GM12878 (cell line): ENCODE data around the gene TAS2R9. TPM values are rescaled to one million over a fixed set of nuclear protein-coding genes. Genes with fewer than 3 reads are reported as not detected.

Experiments
- ATAC-seq: fragments of 200-7000 bp; cut with Tn5 transposase; 3 replicates; pipeline ENCODE4 v1.9.1; 2020; ENCODE audit warnings: mild to moderate bottlenecking, moderate library complexity
- BruUV-seq: library from RNA; stranded (reverse); fragments of 400-500 nt; replicated peaks from 2 replicates; lab custom pipeline; 2021; lab: Mats Ljungman, UMichigan
- CTCF ChIA-PET: fragments of 300-600 bp; sonication (Branson Sonifier 250); formaldehyde crosslinking; extraction: SDS; loops from one replicate; lab custom pipeline; 2021; ENCODE audit warnings: inconsistent platforms; lab: Yijun Ruan, JAX
- POLR2A ChIA-PET: fragments of 350-600 bp; formaldehyde crosslinking; extraction: SDS; loops from one replicate; lab custom pipeline; 2021; ENCODE audit warnings: inconsistent platforms; lab: Charles Lee
- RAD21 ChIA-PET: fragments of 300-600 bp; sonication (Branson Sonifier 250); formaldehyde crosslinking; loops from one replicate; lab custom pipeline; 2023; ENCODE audit warnings: antibody characterized with exemption; ENCODE audit not compliant: unreplicated experiment; lab: Charles Lee
- SMC1A ChIA-PET: fragments of 300-600 bp; sonication (Branson Sonifier 250); formaldehyde crosslinking; loops from one replicate; lab custom pipeline; 2023; ENCODE audit not compliant: unreplicated experiment, uncharacterized antibody; lab: Charles Lee
- DNase-seq: peaks from one replicate; pipeline ENCODE4 v3.0.0-alpha.2; 2011; ENCODE audit warnings: low read depth, low spot score
- FAIRE-seq: peaks from 3 replicates; lab custom pipeline; 2011; peaks lifted over from hg19 to GRCh38; lab: Jason Lieb, UNC
- H2AFZ ChIP-seq: 2 replicates; pipeline ENCODE4 v1.6.0; 2011; ENCODE audit warnings: low read depth, low read length, control low read depth; ENCODE audit not compliant: control insufficient read depth
- H3K27ac ChIP-seq: 2 replicates; pipeline ENCODE4 v1.5.1; 2011; ENCODE audit warnings: control low read depth; ENCODE audit not compliant: control insufficient read depth, insufficient read depth
- H3K27me3 ChIP-seq, 2 experiments: replicated peaks in 1 of 2; 2 replicates each; pipeline versions ENCODE4 v1.6.0 to v1.6.1; 2011; ENCODE audit warnings: low read length in 1 of 2; ENCODE audit not compliant: control insufficient read depth in 2 of 2, insufficient read depth in 2 of 2
- H3K36me3 ChIP-seq, 2 experiments: 2 replicates each; pipeline ENCODE4 v1.5.1; 2011; ENCODE audit warnings: low read length in 1 of 2; ENCODE audit not compliant: control insufficient read depth in 2 of 2, insufficient read depth in 2 of 2
- H3K4me1 ChIP-seq: 2 replicates; pipeline ENCODE4 v1.6.1; 2011; ENCODE audit warnings: mild to moderate bottlenecking, low read length, moderate library complexity, mixed read lengths; ENCODE audit not compliant: control insufficient read depth, insufficient read depth
- H3K4me2 ChIP-seq: 2 replicates; pipeline ENCODE4 v1.6.0; 2011; ENCODE audit warnings: control low read depth; ENCODE audit not compliant: control insufficient read depth, insufficient read depth
- H3K4me3 ChIP-seq: fragments of 200-600 bp; sonication (generic); 2 replicates; pipeline ENCODE4 v1.5.1; 2016
- H3K79me2 ChIP-seq: 2 replicates; pipeline ENCODE4 v1.6.0; 2011; ENCODE audit warnings: low read length; ENCODE audit not compliant: control insufficient read depth, insufficient read depth
- H3K9ac ChIP-seq: 2 replicates; pipeline ENCODE4 v1.8.0; 2011; ENCODE audit warnings: low read length, control low read depth, mixed read lengths; ENCODE audit not compliant: control insufficient read depth, insufficient read depth
- H3K9me3 ChIP-seq: replicated peaks from 3 replicates; pipeline ENCODE4 v1.5.1; 2011; ENCODE audit warnings: mild to moderate bottlenecking, low read length; ENCODE audit not compliant: control insufficient read depth, insufficient read depth
- H4K20me1 ChIP-seq: 2 replicates; pipeline ENCODE4 v1.6.0; 2011; ENCODE audit not compliant: control insufficient read depth, insufficient read depth
- FOXK2 ChIP-seq: fragments of 450-650 bp; IDR thresholded peaks from 2 replicates; pipeline ENCODE4 v1.6.1; 2017; ENCODE audit warnings: mild to moderate bottlenecking, moderate library complexity
- NR2C1 ChIP-seq: fragments of 450-650 bp; IDR thresholded peaks from 2 replicates; pipeline ENCODE4 v1.6.1; 2017; ENCODE audit warnings: antibody characterized with exemption, mild to moderate bottlenecking, moderate library complexity
- SIN3A ChIP-seq: IDR thresholded peaks from 2 replicates; pipeline ENCODE4 v1.6.1; 2012; ENCODE audit warnings: low read depth, low read length, improper control_type of control experiment
- SREBF1 ChIP-seq: IDR thresholded peaks from 2 replicates; pipeline ENCODE4 v1.6.1; 2012; ENCODE audit warnings: mild to moderate bottlenecking, low read length
- WGBS: methylation state at CpG from one replicate; pipeline ENCODE4 v1.1.6; 2016; ENCODE audit warnings: low lambda C conversion rate; ENCODE audit not compliant: insufficient replicate concordance, insufficient coverage; ENCODE audit errors: missing lambda C conversion rate; 5-methylcytosine and 5-hydroxymethylcytosine counted together
- in situ Hi-C: fragments of 300-500 bp; cut with MboI; formaldehyde crosslinking; loops from 9 replicates; pipeline ENCODE4 v1.14.3; 2018; ENCODE audit warnings: mixed read lengths
- intact Hi-C: fragments of 100-400 bp; cut with micrococcal nuclease; formaldehyde crosslinking; loops from one replicate; pipeline ENCODE4 v1.14.2; 2022; ENCODE audit not compliant: unreplicated experiment
- polyA plus RNA-seq, 11 experiments: library from polyadenylated mRNA; depleted of rRNA in 4 of 11; unstranded in 6 of 11; stranded (reverse) in 5 of 11; fragments of >200 nt; fragmentation: Nextera tagmentation in 4 of 11; fragmentation: Illumina TruSeq in 1 of 11; extraction: Ambion mirVana in 4 of 11; extraction: Trizol in 1 of 11; gene quantifications; 1 replicate in 1 of 11; 2 replicates in 10 of 11; pipeline versions ENCODE4 v1.2.1 to v1.2.3, GENCODE V29; 2011 to 2016; ENCODE audit warnings: inconsistent platforms in 2 of 11, missing spikeins in 2 of 11, low read depth in 1 of 11
- total RNA-seq, 4 experiments: library from RNA; depleted of rRNA in 3 of 4; stranded (reverse); fragments of >200 nt in 3 of 4; fragmentation: Illumina TruSeq in 1 of 4; extraction: Trizol in 1 of 4; gene quantifications; 2 replicates each; pipeline versions ENCODE4 v1.2.1 to v1.2.3, GENCODE V29; 2013 to 2021
- TF ChIP-seq, protein P1 (sequence below): fragments of 150-350 bp; IDR thresholded peaks from 2 replicates; pipeline ENCODE4 v1.6.1; 2016; ENCODE audit warnings: low read depth, low read length
- TF ChIP-seq, protein P2 (sequence below): IDR thresholded peaks from 2 replicates; pipeline ENCODE4 v1.6.1; 2012; ENCODE audit warnings: mild to moderate bottlenecking, low read depth, low read length
- TF ChIP-seq, protein P3 (sequence below): fragments of 450-650 bp; IDR thresholded peaks from 2 replicates; pipeline ENCODE4 v1.6.1; 2018; ENCODE audit warnings: borderline replicate concordance, mild to moderate bottlenecking; ENCODE audit not compliant: partially characterized antibody

TAS2R9 gene
- total and polyA plus RNA-seq, 10 of the 15 experiments (the other 5 are each of a cell fraction or from before 2014, with no cell fraction given) = 0.08 to 0.13 TPM; not detected in 8

DNA sequence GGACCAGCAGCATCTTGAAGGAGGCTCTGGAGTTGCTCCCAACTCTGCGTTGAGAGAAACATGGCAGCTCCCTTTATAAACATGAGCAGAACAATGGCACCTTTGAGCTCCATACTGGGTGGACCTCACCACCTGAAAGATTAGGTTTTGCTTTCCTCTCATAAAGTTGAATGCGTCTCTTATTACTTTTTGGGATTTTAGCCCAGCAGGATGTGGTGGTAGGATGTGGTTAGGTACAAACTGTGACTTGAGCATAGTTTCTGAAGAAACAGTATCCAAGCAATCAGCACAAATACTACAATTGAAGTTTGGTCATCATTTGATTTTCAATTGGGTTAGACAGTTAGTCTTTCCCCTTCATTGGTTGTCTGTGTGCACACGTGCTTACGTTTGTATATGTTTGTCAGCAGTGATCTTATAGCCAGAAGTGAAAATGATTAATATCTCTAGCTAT is 39.5 kb upstream of the TAS2R9 start, which contains the start of gene PRR4:
Gene PRR4 (minus strand): TSS at position 51 of the 454 bp plus-strand sequence. CDS start 38 bp downstream, at position 13.
- no TSS peak for BruUV-seq
- FAIRE-seq (no peak), ATAC-seq (no peak), DNase-seq (no peak)
- Histone ChIP-seq H3K27ac (no peak within 1 kb of the TSS), H3K36me3 (peaks cover 0 to 2% of the 10 kb centered on the region in 2 experiments; a peak in 2 of 4 replicates), H2AFZ (no peak within 1 kb of the TSS), H3K4me3 (no peak within 1 kb of the TSS), H3K27me3 (no peaks in the 10 kb centered on the region), H3K4me2 (no peak within 1 kb of the TSS), H3K4me1 (no peaks in the 10 kb centered on the region)
- ChIA-PET CTCF (no interaction called here), SMC1A (no interaction called here)
- in situ Hi-C loops = no loop called here
- no peak for TF ChIP-seq SIN3A
- TF ChIP-seq, protein P1, sequence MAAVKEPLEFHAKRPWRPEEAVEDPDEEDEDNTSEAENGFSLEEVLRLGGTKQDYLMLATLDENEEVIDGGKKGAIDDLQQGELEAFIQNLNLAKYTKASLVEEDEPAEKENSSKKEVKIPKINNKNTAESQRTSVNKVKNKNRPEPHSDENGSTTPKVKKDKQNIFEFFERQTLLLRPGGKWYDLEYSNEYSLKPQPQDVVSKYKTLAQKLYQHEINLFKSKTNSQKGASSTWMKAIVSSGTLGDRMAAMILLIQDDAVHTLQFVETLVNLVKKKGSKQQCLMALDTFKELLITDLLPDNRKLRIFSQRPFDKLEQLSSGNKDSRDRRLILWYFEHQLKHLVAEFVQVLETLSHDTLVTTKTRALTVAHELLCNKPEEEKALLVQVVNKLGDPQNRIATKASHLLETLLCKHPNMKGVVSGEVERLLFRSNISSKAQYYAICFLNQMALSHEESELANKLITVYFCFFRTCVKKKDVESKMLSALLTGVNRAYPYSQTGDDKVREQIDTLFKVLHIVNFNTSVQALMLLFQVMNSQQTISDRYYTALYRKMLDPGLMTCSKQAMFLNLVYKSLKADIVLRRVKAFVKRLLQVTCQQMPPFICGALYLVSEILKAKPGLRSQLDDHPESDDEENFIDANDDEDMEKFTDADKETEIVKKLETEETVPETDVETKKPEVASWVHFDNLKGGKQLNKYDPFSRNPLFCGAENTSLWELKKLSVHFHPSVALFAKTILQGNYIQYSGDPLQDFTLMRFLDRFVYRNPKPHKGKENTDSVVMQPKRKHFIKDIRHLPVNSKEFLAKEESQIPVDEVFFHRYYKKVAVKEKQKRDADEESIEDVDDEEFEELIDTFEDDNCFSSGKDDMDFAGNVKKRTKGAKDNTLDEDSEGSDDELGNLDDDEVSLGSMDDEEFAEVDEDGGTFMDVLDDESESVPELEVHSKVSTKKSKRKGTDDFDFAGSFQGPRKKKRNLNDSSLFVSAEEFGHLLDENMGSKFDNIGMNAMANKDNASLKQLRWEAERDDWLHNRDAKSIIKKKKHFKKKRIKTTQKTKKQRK = no peak
- TF ChIP-seq, all 136 proteins: peak for 0
- no peaks in the 10 kb centered on the region for H3K9me3 ChIP-seq
- RAD21 ChIA-PET = no interaction called here
- H3K9ac ChIP-seq = no peak within 1 kb of the TSS
- intact Hi-C loops = no loop called here
- H4K20me1 ChIP-seq = no peaks in the 10 kb centered on the region
- H3K79me2 ChIP-seq = no peaks in the 10 kb centered on the region
- POLR2A ChIA-PET = no interaction called here
- WGBS = 91% methylated on average over 4 of the region's 4 CpGs

DNA sequence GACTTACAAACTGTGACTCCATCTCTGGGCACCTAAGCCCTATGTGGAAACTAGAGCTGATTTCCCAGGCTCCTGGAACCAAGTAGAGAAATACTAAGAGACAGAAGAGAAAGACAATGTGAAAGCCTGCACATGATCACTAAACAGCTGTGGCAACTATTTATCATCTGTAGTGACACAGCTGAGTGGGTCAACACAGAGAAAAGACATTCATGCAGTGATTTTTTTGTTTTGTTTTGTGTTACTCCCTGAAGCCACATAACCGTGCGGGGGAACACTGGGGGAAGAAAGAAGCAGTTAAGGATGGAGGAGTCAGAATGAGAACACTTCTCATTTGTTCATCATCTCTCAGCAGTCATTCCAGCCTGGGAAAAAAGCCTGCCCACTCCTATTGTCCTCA is 37.8 kb upstream of the TAS2R9 start:
- intact Hi-C loops = no loop called here
- no peak for FAIRE-seq
- no peak for DNase-seq
- no peak for TF ChIP-seq NR2C1
- TF ChIP-seq, protein P2, sequence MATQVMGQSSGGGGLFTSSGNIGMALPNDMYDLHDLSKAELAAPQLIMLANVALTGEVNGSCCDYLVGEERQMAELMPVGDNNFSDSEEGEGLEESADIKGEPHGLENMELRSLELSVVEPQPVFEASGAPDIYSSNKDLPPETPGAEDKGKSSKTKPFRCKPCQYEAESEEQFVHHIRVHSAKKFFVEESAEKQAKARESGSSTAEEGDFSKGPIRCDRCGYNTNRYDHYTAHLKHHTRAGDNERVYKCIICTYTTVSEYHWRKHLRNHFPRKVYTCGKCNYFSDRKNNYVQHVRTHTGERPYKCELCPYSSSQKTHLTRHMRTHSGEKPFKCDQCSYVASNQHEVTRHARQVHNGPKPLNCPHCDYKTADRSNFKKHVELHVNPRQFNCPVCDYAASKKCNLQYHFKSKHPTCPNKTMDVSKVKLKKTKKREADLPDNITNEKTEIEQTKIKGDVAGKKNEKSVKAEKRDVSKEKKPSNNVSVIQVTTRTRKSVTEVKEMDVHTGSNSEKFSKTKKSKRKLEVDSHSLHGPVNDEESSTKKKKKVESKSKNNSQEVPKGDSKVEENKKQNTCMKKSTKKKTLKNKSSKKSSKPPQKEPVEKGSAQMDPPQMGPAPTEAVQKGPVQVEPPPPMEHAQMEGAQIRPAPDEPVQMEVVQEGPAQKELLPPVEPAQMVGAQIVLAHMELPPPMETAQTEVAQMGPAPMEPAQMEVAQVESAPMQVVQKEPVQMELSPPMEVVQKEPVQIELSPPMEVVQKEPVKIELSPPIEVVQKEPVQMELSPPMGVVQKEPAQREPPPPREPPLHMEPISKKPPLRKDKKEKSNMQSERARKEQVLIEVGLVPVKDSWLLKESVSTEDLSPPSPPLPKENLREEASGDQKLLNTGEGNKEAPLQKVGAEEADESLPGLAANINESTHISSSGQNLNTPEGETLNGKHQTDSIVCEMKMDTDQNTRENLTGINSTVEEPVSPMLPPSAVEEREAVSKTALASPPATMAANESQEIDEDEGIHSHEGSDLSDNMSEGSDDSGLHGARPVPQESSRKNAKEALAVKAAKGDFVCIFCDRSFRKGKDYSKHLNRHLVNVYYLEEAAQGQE = no peak
- TF ChIP-seq, protein P3, sequence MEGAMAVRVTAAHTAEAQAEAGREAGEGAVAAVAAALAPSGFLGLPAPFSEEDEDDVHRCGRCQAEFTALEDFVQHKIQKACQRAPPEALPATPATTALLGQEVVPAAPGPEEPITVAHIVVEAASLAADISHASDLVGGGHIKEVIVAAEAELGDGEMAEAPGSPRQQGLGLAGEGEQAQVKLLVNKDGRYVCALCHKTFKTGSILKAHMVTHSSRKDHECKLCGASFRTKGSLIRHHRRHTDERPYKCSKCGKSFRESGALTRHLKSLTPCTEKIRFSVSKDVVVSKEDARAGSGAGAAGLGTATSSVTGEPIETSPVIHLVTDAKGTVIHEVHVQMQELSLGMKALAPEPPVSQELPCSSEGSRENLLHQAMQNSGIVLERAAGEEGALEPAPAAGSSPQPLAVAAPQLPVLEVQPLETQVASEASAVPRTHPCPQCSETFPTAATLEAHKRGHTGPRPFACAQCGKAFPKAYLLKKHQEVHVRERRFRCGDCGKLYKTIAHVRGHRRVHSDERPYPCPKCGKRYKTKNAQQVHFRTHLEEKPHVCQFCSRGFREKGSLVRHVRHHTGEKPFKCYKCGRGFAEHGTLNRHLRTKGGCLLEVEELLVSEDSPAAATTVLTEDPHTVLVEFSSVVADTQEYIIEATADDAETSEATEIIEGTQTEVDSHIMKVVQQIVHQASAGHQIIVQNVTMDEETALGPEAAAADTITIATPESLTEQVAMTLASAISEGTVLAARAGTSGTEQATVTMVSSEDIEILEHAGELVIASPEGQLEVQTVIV = no peak
- TF ChIP-seq SREBF1 = no peak
- no peak for TF ChIP-seq FOXK2

More for the DNA sequence above, 37.8 kb upstream of the TAS2R9 start:
- no TSS peak for BruUV-seq
- Histone ChIP-seq H4K20me1 (no peaks in the 10 kb centered on the region), H3K36me3 (peaks cover 0 to 2% of the 10 kb centered on the region in 2 experiments; a peak in 1 of 4 replicates), H2AFZ (no peak overlapping the region), H3K9me3 (no peaks in the 10 kb centered on the region), H3K4me3 (no peak overlapping the region), H3K27ac (no peak overlapping the region), H3K9ac (no peak overlapping the region), H3K4me1 (no peaks in the 10 kb centered on the region), H3K4me2 (no peak overlapping the region), H3K79me2 (no peaks in the 10 kb centered on the region), H3K27me3 (no peaks in the 10 kb centered on the region)
- 50% methylated on average over 2 of the region's 2 CpGs for WGBS
- ChIA-PET POLR2A (no interaction called here), SMC1A (interaction anchor here (0.6 kb wide), 1 partner anchor 680 kb away, joined by 3 read pairs; no protein-coding TSS in a partner anchor), CTCF (interaction anchor here (0.6 to 0.8 kb wide), 2 partner anchors 19 to 93 kb away, joined by 3 to 5 read pairs; no protein-coding TSS in a partner anchor), RAD21 (no interaction called here)
- in situ Hi-C loops = no loop called here
- no peak for ATAC-seq
